ENCODE results near the gene FAM110D. TPM values are rescaled to one million over a fixed set of nuclear protein-coding genes. Genes with fewer than 3 reads are reported as not detected.

The FAM110D gene
- not detected in 2 replicates for total RNA-seq

GRCh38 chr1:26158908-26159742, at the start of gene FAM110D:
Gene FAM110D, plus strand, starts transcription at chr1:26159079. Its CDS starts 2,213 bp downstream, at chr1:26161292.
- intact Hi-C loops (cut with micrococcal nuclease), result no loop called here

DNA sequence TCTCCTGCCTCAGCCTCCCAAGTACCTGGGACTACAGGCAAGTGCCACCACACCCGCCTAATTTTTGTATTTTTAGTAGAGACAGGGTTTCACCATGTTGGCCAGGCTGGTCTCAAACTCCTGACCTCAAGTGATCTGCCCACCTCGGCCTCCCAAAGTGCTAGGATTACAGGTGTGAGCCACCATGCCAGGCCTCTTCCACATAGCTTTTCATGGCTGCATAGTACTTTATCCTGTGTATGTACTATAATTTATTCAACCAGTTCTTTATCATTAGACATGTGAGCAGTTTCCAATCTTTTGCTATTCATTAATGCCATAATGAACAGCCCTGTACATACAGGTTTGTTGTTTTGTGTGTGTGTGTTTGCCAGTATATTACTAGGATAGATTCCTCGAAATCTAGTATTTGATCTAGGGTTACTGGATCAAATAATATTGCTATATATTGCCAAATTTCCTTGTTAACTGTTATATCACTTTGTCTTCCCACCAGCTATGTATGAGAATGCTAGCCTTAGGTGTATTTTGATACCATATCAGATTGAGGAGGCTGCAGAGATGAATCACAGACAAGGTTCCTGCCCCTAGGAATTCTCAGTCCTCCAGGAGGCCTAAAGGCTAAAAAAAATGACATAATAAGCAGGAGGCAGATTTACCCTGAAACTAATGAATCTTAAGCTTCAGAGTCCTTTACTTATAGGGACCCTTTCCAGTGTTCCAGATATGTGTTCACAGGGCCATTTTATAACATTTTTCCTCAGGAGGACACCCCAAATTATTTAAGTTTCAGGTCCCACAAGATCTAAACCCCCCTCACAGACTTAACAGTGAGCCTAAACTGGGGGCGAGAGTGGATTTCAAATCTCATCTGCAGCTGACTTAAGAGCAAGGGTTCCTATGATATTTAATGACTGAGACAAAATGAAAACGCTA, 49.4 kb upstream of the FAM110D start:
- intact Hi-C loops (cut with micrococcal nuclease), result loop anchor here (5.0 kb wide), 3 partner anchors 72 to 208 kb away; partner anchors contain the start of genes CD52 and STMN1

GRCh38 chr1:26110731-26111529, 47.9 kb upstream of the FAM110D start:
- intact Hi-C loops (cut with micrococcal nuclease), result loop anchor here (1.0 to 5.0 kb wide), 6 partner anchors 15 to 361 kb away; partner anchors contain the start of genes CD52, CEP85, HMGN2 and STMN1

GRCh38 chr1:26111530-26112406, 47.1 kb upstream of the FAM110D start, which contains the start of gene PDIK1L:
Gene PDIK1L, plus strand, starts transcription at chr1:26111824. Its CDS starts 2,485 bp downstream, at chr1:26114309.
- intact Hi-C loops (cut with micrococcal nuclease), result loop anchor here (1.0 to 5.0 kb wide), 6 partner anchors 15 to 361 kb away; partner anchors contain the start of genes CD52, CEP85, HMGN2 and STMN1

DNA sequence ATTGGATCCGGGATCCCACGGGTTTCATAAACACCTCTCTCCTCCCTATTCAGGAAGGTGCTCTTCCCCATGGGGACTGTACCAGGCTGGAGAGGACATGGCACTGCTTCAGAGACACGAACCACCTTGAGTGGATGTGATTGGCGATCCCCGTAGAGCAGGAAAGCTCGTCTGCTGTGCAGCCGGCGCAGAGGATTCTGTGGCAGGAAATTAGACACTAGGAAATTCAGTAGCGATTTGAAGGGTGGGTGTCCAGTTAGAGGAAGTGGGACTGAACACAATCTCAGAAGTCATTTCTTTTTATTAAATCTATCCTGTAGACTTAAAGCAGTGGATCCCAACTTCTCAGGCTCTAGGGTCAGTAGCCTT, 46.5 kb upstream of the FAM110D start:
- intact Hi-C loops (cut with micrococcal nuclease), result loop anchor here (5.0 kb wide), 3 partner anchors 75 to 205 kb away; partner anchors contain the start of genes CD52 and STMN1

DNA sequence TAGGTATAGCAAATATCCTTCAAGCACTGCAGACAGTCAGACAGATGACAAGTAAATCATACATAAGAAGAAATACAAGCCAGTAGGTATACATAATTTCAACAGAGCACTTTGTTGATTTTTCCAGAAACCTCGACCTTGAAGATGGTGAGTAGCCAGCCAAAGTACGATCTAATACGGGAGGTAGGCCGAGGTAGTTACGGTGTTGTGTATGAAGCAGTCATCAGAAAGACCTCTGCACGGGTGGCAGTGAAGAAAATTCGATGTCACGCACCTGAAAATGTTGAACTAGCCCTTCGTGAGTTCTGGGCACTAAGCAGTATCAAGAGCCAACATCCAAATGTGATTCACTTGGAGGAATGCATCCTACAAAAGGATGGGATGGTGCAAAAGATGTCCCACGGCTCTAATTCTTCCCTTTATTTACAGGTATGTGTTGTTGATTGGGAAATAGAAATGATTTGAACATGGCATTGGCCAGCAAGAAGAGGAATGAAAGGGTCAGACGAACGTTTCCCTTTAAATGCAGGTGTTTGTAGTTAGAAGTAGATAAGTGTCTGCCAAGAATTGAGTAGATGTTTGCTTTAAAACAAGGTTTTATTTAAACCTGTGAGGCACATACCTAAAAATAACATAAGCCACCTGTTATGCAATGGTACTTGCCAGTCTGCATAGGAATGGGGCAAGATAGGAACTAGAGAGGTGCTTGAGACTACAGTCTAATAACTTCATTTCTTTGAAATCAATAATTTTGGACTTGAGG, 44.5 kb upstream of the FAM110D start:
- intact Hi-C loops (cut with micrococcal nuclease), result loop anchor here (5.0 kb wide), 3 partner anchors 77 to 207 kb away; partner anchors contain the start of genes CD52 and STMN1

DNA sequence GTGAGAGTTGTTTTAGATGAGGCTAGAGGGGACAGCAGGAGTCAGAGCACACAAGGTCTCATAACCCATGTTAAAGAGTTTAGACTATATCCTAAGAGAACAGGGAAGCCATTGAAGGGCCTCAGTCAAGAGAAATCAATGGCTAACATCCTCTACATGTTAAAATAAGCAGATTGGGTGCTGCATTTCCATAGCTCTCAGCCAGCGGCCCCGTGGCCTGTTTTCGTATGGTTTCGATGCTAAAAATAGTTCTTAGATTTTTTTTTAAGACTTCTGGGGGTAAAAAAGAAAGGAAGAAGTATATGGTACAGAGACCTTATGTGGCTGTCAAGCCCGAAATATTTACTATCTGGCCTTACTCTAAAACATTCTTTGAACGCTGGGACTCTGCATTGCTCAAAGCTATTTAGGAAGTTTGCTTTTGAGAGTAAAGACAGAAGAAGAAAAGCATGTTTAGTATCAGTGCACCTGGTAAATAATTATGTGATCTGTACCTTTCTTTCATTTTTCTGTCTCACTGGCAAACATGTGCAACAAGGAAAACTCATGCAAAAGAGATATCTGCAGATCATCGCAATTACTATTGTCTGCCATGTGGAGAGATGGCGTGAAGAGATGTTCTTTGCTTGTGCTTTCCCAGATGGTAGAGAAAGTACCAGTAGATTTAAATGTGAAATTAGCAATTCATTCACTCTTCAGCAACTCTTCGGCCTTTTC, 38.8 kb upstream of the FAM110D start:
- intact Hi-C loops (cut with micrococcal nuclease), result no loop called here

DNA sequence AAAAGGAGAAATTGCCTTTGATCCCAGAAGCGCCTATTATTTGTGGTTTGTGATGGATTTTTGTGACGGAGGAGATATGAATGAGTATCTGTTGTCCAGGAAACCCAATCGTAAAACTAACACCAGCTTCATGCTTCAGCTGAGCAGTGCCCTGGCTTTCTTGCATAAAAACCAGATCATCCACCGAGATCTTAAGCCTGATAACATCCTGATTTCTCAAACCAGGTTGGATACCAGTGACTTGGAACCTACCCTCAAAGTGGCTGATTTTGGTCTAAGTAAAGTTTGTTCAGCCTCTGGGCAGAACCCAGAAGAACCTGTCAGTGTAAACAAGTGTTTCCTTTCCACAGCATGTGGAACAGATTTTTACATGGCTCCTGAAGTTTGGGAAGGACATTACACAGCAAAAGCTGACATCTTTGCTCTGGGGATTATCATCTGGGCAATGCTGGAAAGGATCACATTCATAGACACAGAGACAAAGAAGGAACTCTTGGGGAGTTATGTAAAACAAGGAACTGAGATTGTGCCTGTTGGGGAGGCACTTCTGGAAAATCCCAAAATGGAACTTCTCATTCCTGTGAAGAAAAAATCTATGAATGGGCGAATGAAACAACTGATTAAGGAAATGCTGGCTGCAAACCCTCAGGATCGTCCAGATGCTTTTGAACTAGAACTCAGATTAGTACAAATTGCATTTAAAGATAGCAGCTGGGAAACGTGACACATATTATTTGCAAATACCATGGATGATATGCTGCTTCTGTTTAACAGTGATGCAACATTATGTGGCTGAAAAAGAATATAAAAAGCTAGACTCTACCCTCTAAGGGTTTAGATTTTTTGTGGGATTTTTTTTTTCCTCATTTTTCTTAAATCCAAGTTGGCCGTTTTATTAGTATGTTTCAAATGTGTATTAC, 36.8 kb upstream of the FAM110D start:
- intact Hi-C loops (cut with micrococcal nuclease), result no loop called here

GRCh38 chr1:26122988-26123973, 35.6 kb upstream of the FAM110D start:
- intact Hi-C loops (cut with micrococcal nuclease), result no loop called here

DNA sequence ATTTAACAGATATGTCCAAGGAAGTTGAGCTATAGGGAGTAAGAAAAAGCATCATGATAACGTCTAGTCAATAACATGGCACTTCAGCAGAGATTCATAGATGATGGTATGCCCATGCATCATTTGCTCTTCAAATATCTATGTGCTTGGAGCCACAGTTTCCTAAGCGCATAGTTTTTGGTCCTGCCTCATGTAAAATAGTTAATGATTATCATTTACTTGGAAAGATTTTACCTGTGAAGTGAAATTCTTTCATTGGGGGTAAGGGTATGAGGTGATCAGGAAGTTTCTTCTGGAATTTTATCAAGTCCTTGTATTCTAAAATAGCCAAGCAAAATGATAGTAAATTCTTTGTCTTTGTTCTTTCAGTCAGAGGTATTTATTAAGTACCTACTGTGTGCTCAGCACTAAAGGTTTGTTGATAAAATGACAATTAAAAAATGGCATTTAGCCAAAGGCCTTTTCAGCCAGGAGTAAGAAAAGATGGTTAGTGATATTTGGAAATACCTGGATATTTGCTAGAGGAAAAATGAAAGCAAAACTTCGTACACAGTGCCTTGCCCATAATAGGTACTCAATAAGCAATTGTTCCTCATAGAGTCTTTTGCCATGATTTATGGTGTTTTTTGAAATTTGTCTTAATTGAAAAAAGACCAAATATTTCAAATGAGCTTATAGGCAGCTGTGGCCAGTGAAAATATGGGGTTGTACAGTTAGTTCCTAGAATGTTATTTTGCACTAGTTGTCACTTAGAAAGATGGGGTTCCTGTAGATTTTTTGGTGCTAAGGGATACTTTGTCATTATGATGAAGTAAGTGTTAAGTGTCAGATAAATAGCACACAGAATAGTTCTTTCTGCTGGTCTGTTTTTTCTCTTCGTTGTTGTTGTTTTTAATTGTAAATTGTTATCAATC, 34.2 kb upstream of the FAM110D start:
- intact Hi-C loops (cut with micrococcal nuclease), result no loop called here

DNA sequence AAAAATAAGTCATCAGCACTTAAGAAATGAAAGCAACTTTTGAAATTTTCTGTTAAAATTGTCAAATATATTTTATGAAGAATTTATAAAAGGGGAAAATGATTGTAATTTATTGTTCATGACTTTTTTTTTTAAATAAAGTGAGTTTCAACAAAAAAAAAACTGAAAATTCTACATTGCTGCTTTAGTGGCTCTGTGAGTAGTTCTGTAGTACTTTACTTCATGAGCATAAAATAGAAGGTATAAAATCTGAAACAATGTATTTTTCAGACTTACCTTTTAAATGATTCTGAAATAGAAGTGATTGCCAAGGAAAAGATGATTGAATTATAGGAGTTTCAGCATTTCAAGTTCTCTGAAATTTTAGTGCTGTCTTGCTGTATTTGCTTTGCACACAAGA, 33.5 kb upstream of the FAM110D start:
- intact Hi-C loops (cut with micrococcal nuclease), result no loop called here

DNA sequence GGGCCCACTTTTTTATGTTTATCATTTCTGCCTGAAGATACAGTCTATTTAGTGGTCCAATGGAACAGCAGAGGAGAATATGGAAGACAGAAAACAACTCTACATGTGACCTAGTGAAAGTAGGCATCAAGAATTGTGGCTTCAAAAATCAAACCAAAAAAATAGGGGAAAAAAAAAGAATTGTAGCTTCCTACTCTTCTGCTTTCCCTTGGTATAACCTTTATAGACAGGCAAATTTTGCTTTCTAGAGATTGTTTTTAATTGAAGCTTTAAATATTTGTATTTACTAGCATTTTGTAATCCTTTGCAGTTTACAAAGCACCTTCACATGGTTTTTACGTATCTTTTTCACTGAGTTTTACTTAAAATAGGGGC, 32.9 kb upstream of the FAM110D start:
- intact Hi-C loops (cut with micrococcal nuclease), result loop anchor here (1.0 kb wide), 3 partner anchors 15 to 128 kb away; partner anchors contain the start of genes PAFAH2 and PDIK1L

DNA sequence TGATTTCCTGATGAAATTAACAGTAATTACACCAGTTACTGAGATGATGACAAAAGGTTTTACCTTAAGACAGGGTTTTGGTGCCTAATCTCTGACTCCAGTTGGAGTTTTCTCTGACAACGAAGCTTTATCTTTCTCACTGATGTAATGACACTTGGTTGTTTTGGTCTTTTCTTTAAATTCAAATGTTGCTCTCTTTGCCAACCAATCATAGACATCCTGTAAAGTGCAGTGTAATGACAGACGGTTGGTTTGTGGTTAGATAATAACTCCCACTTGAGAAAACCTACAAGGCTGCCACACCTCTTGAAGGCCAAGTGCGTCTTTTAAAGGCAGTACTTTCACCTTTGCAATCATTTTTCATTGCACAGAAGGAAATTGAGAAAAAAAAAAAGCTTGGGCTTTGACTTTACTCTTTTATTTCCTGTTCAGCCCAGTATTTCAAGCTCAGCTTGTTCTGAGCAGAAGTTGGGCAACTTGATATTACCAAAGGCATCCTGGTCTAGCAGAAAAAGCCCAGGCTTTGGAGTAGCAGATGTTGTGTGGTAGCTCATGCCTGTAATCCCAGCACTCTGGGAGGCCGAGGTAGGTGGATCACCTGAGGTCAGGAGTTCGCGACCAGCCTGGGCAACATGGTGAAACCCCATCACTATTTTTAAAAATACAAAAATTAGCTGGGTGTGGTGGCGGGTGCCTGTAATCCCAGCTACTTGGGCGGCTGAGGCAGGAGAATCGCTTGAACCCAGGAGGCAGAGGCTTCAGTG, 32.4 kb upstream of the FAM110D start:
- intact Hi-C loops (cut with micrococcal nuclease), result loop anchor here (1.0 kb wide), 3 partner anchors 15 to 128 kb away; partner anchors contain the start of genes PAFAH2 and PDIK1L
